Skeletal muscle tissue (tissue), 5 donors: ENCODE results near the gene LCA5L. TPM values are rescaled to one million over a fixed set of nuclear protein-coding genes. Genes with fewer than 3 reads are reported as not detected.

Experiments used
- H3K27ac ChIP-seq: one replicate; pipeline ENCODE4 v1.7.0; 2013; ENCODE audit warnings: mild to moderate bottlenecking, low read depth, low read length, inconsistent platforms
- H3K27me3 ChIP-seq, 3 donors: one replicate each; pipeline ENCODE4 v1.7.0; 2013; ENCODE audit warnings: low read length in 3 of 3; ENCODE audit not compliant: control insufficient read depth in 3 of 3, insufficient read depth in 3 of 3
- H3K36me3 ChIP-seq, 3 donors: one replicate each; pipeline ENCODE4 v1.7.0; 2013; ENCODE audit warnings: low read length in 3 of 3; ENCODE audit not compliant: control insufficient read depth in 3 of 3, insufficient read depth in 3 of 3
- H3K4me1 ChIP-seq, 3 donors: one replicate each; pipeline ENCODE4 v1.7.0; 2013; ENCODE audit warnings: low read length in 3 of 3, mild to moderate bottlenecking in 3 of 3; ENCODE audit not compliant: control insufficient read depth in 3 of 3, insufficient read depth in 3 of 3
- H3K4me3 ChIP-seq, 3 donors: one replicate each; pipeline ENCODE4 v1.7.0; 2013; ENCODE audit warnings: low read length in 3 of 3
- H3K9ac ChIP-seq, 3 donors: one replicate each; pipeline ENCODE4 v1.7.0; 2013; ENCODE audit warnings: low read length in 3 of 3, mild to moderate bottlenecking in 3 of 3, moderate library complexity in 2 of 3, low read depth in 1 of 3
- H3K9me3 ChIP-seq, 3 donors: one replicate each; pipeline ENCODE4 v1.7.0; 2013; ENCODE audit warnings: low read length in 3 of 3; ENCODE audit not compliant: control insufficient read depth in 3 of 3
- small RNA-seq: library from RNA; depleted of rRNA; stranded (forward); fragments of <200 nt; gene quantifications from one replicate; pipeline ENCODE3, GENCODE V24; 2014
- total RNA-seq: library from RNA; depleted of rRNA; stranded (reverse); fragments of >200 nt; gene quantifications from one replicate; pipeline ENCODE4 v1.2.3, GENCODE V29; 2014
- donor health status: Osteomylitis.

LCA5L gene
- total RNA-seq, 1 donor from 2014 or later: 0.52 TPM

GRCh38 chr21:39363607-39364555, 81.7 kb downstream of the LCA5L start:
- no peaks in the 10 kb centered on the region for H3K4me1 ChIP-seq
- no peaks in the 10 kb centered on the region for H3K36me3 ChIP-seq

GRCh38 chr21:39362733-39363132, 82.8 kb downstream of the LCA5L start:
- H3K27me3 ChIP-seq: no peaks in the 10 kb centered on the region
- no peak overlapping the region for H3K9ac ChIP-seq
- no peaks in the 10 kb centered on the region for H3K9me3 ChIP-seq
- no peaks in the 10 kb centered on the region for H3K36me3 ChIP-seq
- H3K27ac ChIP-seq: no peak overlapping the region
- H3K4me1 ChIP-seq: no peaks in the 10 kb centered on the region
- H3K4me3 ChIP-seq: no peak overlapping the region

More at GRCh38 chr21:39363607-39364555, 81.7 kb downstream of the LCA5L start:
- Histone ChIP-seq H3K27ac (no peak overlapping the region), H3K4me3 (no peak overlapping the region), H3K27me3 (no peaks in the 10 kb centered on the region), H3K9me3 (no peaks in the 10 kb centered on the region), H3K9ac (no peak overlapping the region)

GRCh38 chr21:39359382-39359781, 86.2 kb downstream of the LCA5L start:
- H3K9me3 ChIP-seq: no peaks in the 10 kb centered on the region
- H3K4me3 ChIP-seq: no peak overlapping the region
- H3K4me1 ChIP-seq: no peaks in the 10 kb centered on the region
- H3K9ac ChIP-seq: no peak overlapping the region
- no peak overlapping the region for H3K27ac ChIP-seq
- H3K36me3 ChIP-seq: no peaks in the 10 kb centered on the region
- peaks cover 0 to 3% (median 0%) of the 10 kb centered on the region in 3 donors for H3K27me3 ChIP-seq

Small RNA genes lying within 50 kb of the gene (small RNA-seq; reads per million reads assigned to genes)
- gene MIR6508: not detected

Other genes starting within 250 kb of the LCA5L start
- gene BRWD1, start 132.1 kb downstream of the LCA5L start, total RNA-seq: 142 TPM
- 87.7 TPM for gene HMGN1, start 96.7 kb downstream of the LCA5L start, total RNA-seq
- 58.5 TPM for gene SH3BGR, start 6.2 kb upstream of the LCA5L start, total RNA-seq
- gene B3GALT5, start 167.2 kb upstream of the LCA5L start, total RNA-seq: under 0.01 TPM